Liver (tissue), 9 donors: Measurements from ENCODE around the gene CSNK1G2. TPM values are rescaled to one million over a fixed set of nuclear protein-coding genes. Genes with fewer than 3 reads are reported as not detected.

Source experiments
- DNase-seq: peaks from one replicate; pipeline ENCODE4 v3.0.0-alpha.2; 2017; ENCODE audit warnings: low spot score
- H3K27ac ChIP-seq, 2 donors: one replicate each; pipeline ENCODE4 v1.7.0; 2013; ENCODE audit warnings: inconsistent platforms in 2 of 2, low read length in 2 of 2, control low read depth in 1 of 2, low read depth in 1 of 2, mild to moderate bottlenecking in 1 of 2
- H3K27me3 ChIP-seq, 4 donors: one replicate each; pipeline versions ENCODE4 v1.6.1 to v1.7.0; 2013; ENCODE audit warnings: low read length in 3 of 4, inconsistent platforms in 1 of 4, mild to moderate bottlenecking in 1 of 4, moderate library complexity in 1 of 4; ENCODE audit not compliant: control insufficient read depth in 4 of 4, insufficient read depth in 4 of 4
- H3K36me3 ChIP-seq, 4 donors: one replicate each; pipeline versions ENCODE4 v1.6.1 to v1.7.0; 2013; ENCODE audit warnings: low read length in 3 of 4, mild to moderate bottlenecking in 3 of 4, low read depth in 1 of 4, moderate library complexity in 1 of 4; ENCODE audit not compliant: control insufficient read depth in 4 of 4, insufficient read depth in 3 of 4
- H3K4me1 ChIP-seq, 4 donors: one replicate each; pipeline versions ENCODE4 v1.6.1 to v1.7.0; 2013; ENCODE audit warnings: low read length in 3 of 4, mild to moderate bottlenecking in 3 of 4, moderate library complexity in 1 of 4; ENCODE audit not compliant: control insufficient read depth in 4 of 4, insufficient read depth in 4 of 4
- H3K4me3 ChIP-seq, 3 donors: one replicate each; pipeline versions ENCODE4 v1.6.1 to v1.7.0; 2013; ENCODE audit warnings: low read length in 3 of 3, control low read depth in 1 of 3, low read depth in 1 of 3, mild to moderate bottlenecking in 1 of 3
- H3K9ac ChIP-seq, 2 donors: one replicate each; pipeline ENCODE4 v1.7.0; 2013; ENCODE audit warnings: low read length in 2 of 2, mild to moderate bottlenecking in 2 of 2, moderate library complexity in 2 of 2, control low read depth in 1 of 2, low read depth in 1 of 2
- H3K9me3 ChIP-seq, 4 donors: one replicate each; pipeline versions ENCODE4 v1.6.1 to v1.7.0; 2013; ENCODE audit warnings: low read length in 3 of 4; ENCODE audit not compliant: control insufficient read depth in 4 of 4
- ATF3 ChIP-seq: IDR thresholded peaks from 2 replicates; pipeline ENCODE4 v1.6.1; 2016; ENCODE audit warnings: antibody characterized with exemption
- CTCF ChIP-seq: fragments of 150-350 bp; IDR thresholded peaks from 2 replicates; pipeline ENCODE4 v1.5.1; 2017; ENCODE audit warnings: improper control_type of control experiment, low read depth, low read length; ENCODE audit not compliant: missing input control
- EGR1 ChIP-seq, 2 donors: IDR thresholded peaks; 2 replicates each; pipeline ENCODE4 v1.6.1; 2016 to 2018; ENCODE audit warnings: antibody characterized with exemption in 2 of 2, low read depth in 2 of 2
- FOXA2 ChIP-seq: IDR thresholded peaks from 2 replicates; pipeline ENCODE4 v1.6.1; 2016; ENCODE audit warnings: antibody characterized with exemption
- GABPA ChIP-seq, 2 donors: IDR thresholded peaks in 1 of 2; conservative IDR thresholded peaks in 1 of 2; 2 replicates each; pipeline ENCODE4 v1.6.1; 2016; ENCODE audit warnings: antibody characterized with exemption in 2 of 2, mild to moderate bottlenecking in 1 of 2, moderate library complexity in 1 of 2
- HNF4A ChIP-seq, 2 donors: conservative IDR thresholded peaks; 2 replicates each; pipeline ENCODE4 v1.6.1; 2016; ENCODE audit warnings: antibody characterized with exemption in 2 of 2, mild to moderate bottlenecking in 2 of 2
- HNF4G ChIP-seq: IDR thresholded peaks from 2 replicates; pipeline ENCODE4 v1.6.1; 2016; ENCODE audit warnings: antibody characterized with exemption
- JUND ChIP-seq, 2 donors: IDR thresholded peaks; 2 replicates each; pipeline ENCODE4 v1.6.1; 2016; ENCODE audit warnings: antibody characterized with exemption in 2 of 2
- MAX ChIP-seq: IDR thresholded peaks from 2 replicates; pipeline ENCODE4 v1.6.1; 2016; ENCODE audit warnings: antibody characterized with exemption
- NR2F2 ChIP-seq: IDR thresholded peaks from 2 replicates; pipeline ENCODE4 v1.6.1; 2016; ENCODE audit warnings: antibody characterized with exemption
- RAD21 ChIP-seq, 2 donors: IDR thresholded peaks; 2 replicates each; pipeline ENCODE4 v1.6.1; 2016; ENCODE audit warnings: antibody characterized with exemption in 2 of 2, mild to moderate bottlenecking in 2 of 2
- REST ChIP-seq: IDR thresholded peaks from 2 replicates; pipeline ENCODE4 v1.6.1; 2016; ENCODE audit warnings: antibody characterized with exemption, mild to moderate bottlenecking
- RXRA ChIP-seq, 2 donors: IDR thresholded peaks; 2 replicates each; pipeline ENCODE4 v1.6.1; 2017 to 2018; ENCODE audit warnings: antibody characterized with exemption in 2 of 2, mild to moderate bottlenecking in 1 of 2
- TAF1 ChIP-seq: conservative IDR thresholded peaks from 2 replicates; pipeline ENCODE4 v1.6.1; 2016; ENCODE audit warnings: antibody characterized with exemption, mild to moderate bottlenecking
- YY1 ChIP-seq: IDR thresholded peaks from 2 replicates; pipeline ENCODE4 v1.6.1; 2016; ENCODE audit warnings: antibody characterized with exemption, mild to moderate bottlenecking
- ZBTB33 ChIP-seq: IDR thresholded peaks from 2 replicates; pipeline ENCODE4 v1.6.1; 2016; ENCODE audit warnings: antibody characterized with exemption
- WGBS: extraction: QIAGEN DNeasy Blood & Tissue Kit; methylation state at CpG from one replicate; pipeline ENCODE4 v1.1.7; 2013; 5-methylcytosine and 5-hydroxymethylcytosine counted together
- polyA plus RNA-seq, 2 donors: library from polyadenylated mRNA; stranded (reverse) in 1 of 2; unstranded in 1 of 2; fragments of 200-250 nt in 1 of 2; fragments of >200 nt in 1 of 2; fragmentation: Nextera tagmentation in 1 of 2; extraction: Ambion mirVana in 1 of 2; gene quantifications; one replicate each; pipeline versions ENCODE4 v1.2.1 to v1.2.3, GENCODE V29; 2013 to 2015
- total RNA-seq, 2 donors: library from RNA; depleted of rRNA; stranded (reverse); fragments of >200 nt; gene quantifications; one replicate each; pipeline ENCODE4 v1.2.3, GENCODE V29; 2014
- donor health status: healthy.
- donor health status: healthy.
- donor health status: healthy.
- donor health status: healthy.
- donor health status: healthy.

CSNK1G2 gene
- total and polyA plus RNA-seq, 4 donors = 3.5 to 30.6 (median 23.9) TPM

GRCh38 chr19:1989513-1990229 is 48.7 kb downstream of the CSNK1G2 start:
- no peak for DNase-seq
- Histone ChIP-seq H3K4me3 (no peak overlapping the region), H3K27me3 (no peaks in the 10 kb centered on the region), H3K9ac (no peak overlapping the region), H3K9me3 (no peaks in the 10 kb centered on the region), H3K4me1 (no peaks in the 10 kb centered on the region), H3K36me3 (peaks cover 20 to 58% (median 23%) of the 10 kb centered on the region in 4 donors), H3K27ac (no peak overlapping the region)
- WGBS = 94% methylated on average over 40 of the region's 40 CpGs
- no peak for TF ChIP-seq EGR1 (IDR thresholded peaks at IDR 0.05; ENCODE audit: low read depth in 2 of 2)
- no peak for TF ChIP-seq RXRA (IDR thresholded peaks at IDR 0.05)
- TF ChIP-seq CTCF = no peak
- no peak for TF ChIP-seq MAX
- no peak for TF ChIP-seq REST
- TF ChIP-seq HNF4A (conservative IDR thresholded peaks at IDR 0.05) = no peak
- no peak for TF ChIP-seq FOXA2
- TF ChIP-seq ZBTB33 = no peak
- TF ChIP-seq ATF3 = no peak
- TF ChIP-seq YY1 = no peak
- no peak for TF ChIP-seq RAD21 (IDR thresholded peaks at IDR 0.05)
- TF ChIP-seq HNF4G = no peak
- no peak for TF ChIP-seq GABPA (IDR thresholded peaks at IDR 0.05 in 1 of 2, conservative IDR thresholded peaks at IDR 0.05 in 1 of 2)
- no peak for TF ChIP-seq TAF1
- TF ChIP-seq JUND (IDR thresholded peaks at IDR 0.05) = no peak
- no peak for TF ChIP-seq NR2F2
